GM18868 (cell line): ENCODE data around the gene ORMDL3.
A peak's percentile ranks its signal among the peaks of the same experiment; 100 is the strongest.

ENCODE experiments used
- ATAC-seq: cut with Tn5 transposase; IDR thresholded peaks from one replicate; pipeline ENCODE4 v1.9.1; 2021; ENCODE audit warnings: mild to moderate bottlenecking, moderate library complexity; ENCODE audit not compliant: unreplicated experiment

ORMDL3 gene, protein sequence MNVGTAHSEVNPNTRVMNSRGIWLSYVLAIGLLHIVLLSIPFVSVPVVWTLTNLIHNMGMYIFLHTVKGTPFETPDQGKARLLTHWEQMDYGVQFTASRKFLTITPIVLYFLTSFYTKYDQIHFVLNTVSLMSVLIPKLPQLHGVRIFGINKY

DNA sequence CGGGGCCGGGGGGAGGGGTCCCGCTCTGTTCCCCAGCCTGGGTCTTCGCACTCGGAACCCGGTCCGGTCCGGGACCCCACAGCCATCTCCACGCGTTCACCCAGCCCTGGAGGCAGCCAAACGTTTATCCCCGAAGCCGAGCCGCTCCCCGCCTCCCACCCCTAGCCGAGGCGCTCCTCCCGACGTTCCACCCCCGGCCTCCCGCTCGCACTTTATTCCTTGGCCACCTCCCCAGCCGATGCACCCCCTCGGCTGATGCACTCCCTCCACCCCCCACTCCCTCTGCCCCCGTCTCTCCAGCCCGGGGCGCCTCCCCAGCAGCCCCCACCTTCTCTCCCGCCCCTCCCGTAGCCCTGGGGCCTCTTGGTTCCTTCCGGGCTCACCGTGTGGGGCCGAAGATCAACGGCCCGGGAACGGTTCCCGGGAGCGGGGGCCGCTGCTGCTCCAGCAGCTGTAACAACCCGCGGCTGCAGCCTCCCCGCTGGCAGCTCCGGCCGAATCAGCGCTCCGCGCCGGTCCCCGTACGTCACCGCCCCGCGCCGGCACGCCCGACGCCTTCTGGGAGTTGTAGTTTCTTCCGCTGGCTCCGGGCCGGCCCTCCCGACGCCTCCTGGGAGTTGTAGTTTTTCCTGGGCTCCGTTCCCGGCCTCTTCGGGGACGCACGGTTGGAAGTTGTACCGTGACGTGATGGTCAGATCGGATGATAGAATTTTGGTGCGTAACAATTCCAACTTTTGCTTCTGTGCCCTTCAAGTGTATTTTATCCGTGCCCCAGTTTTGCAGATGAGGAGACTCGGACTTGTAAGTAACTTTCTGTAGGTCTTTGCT, at the start of gene ORMDL3, which contains the start of gene LRRC3C:
ORMDL3 (minus strand) TSS at position 501 of the 828 bp plus-strand sequence. CDS start 3,398 bp downstream, outside the sequence.
LRRC3C (plus strand) TSS at position 632 of the 828 bp plus-strand sequence. CDS start 13,792 bp downstream, outside the sequence.
- peak; percentile 64 for ATAC-seq

DNA sequence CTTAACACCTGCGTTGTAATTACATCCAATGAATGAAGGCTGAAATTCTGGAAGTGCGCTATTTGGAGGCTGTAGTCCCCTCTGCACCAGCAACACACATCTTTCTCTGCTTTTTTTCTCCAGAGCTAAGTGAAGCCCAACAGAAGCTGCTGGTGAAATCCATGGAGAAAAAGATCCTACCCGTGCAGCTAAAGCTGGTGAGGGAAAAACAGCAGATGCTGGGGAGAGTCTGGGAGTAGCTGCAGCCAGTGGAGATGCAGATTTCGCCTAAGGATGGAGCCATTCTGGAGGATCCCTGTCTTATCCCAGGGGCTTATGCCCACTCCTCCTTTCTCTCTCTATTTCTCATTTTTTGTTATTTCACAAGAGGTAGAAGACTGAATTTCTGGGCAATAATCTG, 48.4 kb upstream of the ORMDL3 start:
- ATAC-seq, result no peak

DNA sequence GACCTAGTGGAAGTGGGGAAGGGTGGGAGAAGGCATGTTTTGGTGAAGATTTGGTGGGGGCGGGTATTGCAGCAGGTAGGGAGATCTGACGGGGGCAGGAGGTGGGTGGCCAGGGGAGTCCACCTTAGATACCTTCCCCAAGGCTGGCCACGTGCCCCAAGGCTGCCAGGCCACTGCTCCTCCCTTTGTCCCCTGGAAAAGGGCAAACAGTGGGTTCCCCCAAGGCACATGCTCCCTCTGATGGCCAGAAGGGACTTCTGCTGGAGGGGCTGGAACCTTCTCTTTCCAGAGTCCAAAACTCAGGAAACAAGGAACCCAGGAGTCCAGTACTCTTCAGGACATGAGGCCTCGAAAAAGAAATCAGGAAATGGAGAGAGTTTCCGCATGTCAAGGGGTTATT, 47.0 kb upstream of the ORMDL3 start:
- ATAC-seq, result no peak

DNA sequence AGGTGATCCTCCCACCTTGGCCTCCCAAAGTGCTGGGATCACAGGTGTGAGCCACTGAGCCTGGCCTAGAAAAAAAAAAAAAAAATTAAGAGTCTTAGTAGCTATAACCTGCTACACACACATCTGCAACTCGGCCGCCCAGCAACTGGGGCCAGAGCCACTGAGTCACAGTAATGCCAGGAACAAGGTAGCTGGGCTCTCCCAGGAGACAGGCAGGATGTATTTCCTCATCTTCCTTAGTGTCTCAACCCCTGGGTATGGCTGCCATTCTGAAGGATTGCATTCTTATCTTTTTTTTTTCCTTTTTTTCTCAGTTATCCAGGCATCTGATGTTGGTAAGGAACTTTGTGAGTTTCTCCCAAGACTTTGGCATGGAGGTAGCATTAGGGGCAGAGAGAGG, 46.1 kb upstream of the ORMDL3 start:
- no peak for ATAC-seq

DNA sequence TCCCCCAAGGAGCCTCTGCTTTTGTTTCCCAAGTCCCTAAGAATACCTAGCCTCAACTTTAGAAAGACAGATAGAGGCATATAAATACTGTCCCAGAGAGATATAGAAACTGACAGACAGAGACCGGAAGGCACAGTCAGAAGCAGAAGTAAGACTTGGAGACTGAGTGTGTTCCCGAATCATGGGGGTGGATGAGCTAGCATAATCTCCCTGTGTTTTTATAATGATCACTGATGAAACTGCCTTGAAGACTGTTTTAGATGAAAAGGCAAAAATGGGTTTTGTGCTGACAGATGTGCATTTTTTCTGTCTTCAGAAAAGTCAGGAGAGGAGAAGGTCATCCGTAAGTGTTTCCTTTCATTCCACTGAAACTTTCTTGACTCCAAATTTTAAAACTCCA, 44.9 kb upstream of the ORMDL3 start:
- no peak for ATAC-seq

DNA sequence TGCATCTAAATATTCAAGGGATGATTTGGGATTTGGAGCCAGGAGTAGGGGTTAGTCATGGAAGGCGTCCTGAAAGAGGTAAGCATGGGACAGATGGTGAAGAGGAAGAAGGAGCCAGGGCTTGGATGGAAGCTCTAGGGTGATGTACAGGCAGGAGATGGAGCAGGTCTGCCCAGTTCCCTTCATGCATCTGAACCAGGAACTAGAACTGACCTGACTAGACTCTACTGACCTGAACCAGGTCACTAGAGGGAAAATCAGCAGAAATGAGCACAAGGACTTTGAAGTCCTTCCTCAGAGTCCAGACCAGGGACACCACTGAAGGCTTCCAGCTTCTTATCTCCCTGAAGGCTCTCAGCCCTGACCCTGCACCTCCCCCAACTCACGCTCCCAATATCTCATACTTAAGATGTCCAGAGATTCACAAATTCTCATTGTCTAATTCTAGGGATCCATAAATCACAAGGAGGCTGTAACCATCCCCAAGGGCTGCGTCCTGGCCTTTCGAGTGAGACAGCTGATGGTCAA, 43.7 kb upstream of the ORMDL3 start:
- no peak for ATAC-seq

DNA sequence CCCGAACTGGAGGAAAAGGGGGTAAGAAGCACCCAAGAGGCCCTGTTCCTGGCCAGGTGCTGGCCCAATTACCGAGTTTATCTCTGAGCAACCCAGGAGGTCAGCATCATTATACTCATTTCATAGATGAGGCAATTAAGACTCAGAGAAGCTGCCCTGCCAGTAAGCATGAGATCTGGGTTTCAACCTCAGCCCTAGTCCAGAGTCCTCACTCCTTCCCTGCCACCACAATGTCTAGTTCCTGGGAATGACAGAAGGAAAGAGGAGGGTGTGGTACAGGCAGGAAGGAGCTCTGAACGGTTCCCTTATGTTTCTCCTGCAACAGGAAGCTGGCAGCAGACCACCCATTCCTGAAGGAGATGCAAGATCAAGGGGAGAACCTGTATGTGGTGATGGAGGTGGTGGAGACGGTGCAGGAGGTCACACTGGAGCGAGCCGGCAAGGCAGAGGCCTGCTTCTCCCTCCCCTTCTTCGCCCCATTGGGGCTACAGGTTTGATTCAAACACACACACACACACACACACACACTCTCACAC, 42.8 kb upstream of the ORMDL3 start:
- no peak for ATAC-seq

DNA sequence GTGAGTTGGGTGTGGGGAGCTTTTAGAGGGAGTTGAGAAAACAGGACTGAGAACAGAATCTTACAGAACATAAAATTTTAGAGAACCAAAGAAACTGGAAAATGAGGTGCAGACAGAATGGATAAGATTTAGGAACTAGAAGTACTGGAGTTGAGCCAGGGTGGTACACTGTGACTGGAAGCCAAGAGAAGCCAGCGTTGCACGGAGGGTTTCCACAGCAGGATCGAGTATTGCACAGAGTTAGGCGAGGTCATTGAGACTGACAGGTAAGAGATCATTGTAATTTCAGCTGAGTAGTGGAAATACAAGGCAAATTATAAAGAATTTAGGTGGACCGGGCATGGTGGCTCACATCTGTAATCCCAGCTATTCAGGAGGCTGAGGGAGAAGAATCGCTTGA, 42.0 kb upstream of the ORMDL3 start:
- no peak for ATAC-seq

DNA sequence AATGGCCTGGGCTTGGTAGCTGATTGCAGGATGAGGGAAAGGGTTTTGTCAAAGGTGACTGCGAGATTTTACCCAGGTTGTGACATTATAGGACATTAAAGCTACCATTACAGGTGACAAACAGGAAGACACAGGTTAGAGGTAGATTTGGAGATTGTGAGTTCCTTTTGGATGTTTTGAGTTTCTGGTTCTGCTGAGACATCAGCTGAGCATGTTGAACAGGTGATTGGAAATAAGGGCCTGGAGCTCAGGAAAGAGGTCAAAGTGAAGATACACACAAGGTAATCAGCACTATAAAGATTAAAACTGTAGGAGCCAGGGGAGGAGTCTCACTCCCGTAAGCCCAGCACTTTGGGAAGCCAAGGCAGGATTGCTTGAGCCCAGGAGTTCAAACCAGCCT, 41.4 kb upstream of the ORMDL3 start:
- no peak for ATAC-seq

DNA sequence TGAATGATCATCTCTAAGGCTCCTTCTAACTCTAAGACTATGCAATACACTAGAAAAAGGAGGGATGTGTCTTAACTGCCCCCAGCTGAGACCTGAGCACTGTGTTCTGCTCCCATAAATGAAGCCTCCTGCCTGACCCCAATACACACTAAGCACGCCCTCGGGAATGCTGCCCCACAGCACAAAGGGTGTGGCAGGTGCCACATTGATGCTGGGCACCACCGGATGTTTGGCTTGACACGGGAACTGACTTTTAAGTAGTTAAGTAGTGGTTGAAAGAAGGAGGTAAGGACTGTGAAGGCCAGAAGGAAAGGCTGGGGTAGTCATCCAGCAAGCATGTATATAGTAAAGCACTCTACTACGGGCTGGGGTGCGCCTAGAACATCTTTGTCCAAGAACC, 39.4 kb upstream of the ORMDL3 start:
- no peak for ATAC-seq

DNA sequence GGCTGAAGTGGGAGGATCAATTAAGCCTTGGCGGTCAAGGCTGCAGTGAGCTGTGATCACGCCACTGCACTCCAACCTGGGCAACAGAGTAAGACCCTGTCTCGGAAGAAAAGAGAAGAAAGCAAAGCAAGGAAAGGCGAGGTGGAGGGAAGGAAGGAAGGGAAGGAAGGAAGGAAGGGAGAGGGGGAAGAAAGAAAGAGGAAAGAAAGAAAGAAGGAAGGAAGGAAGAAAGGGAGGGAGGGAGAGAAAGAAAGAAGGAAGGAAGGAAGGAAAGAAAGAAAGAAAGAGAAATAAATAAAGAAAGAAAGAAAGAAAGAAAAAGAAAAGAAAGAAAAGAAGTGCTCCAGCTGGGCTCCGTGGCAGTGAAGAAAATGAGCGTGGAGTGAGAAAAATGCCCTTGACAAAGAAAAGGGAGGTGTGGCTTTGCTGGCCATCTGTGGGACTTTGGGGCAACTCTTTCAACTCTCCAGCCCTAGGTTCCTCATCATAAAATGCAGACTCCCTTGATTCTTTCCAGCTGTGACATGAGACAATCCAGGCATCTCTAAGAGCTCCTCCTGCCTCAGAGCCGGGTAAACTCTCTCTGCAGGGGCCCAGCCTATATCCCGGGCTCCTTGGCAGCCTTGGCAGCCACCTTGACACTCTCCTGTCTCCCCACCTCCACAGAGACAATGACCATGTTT, 37.8 kb upstream of the ORMDL3 start:
- no peak for ATAC-seq

DNA sequence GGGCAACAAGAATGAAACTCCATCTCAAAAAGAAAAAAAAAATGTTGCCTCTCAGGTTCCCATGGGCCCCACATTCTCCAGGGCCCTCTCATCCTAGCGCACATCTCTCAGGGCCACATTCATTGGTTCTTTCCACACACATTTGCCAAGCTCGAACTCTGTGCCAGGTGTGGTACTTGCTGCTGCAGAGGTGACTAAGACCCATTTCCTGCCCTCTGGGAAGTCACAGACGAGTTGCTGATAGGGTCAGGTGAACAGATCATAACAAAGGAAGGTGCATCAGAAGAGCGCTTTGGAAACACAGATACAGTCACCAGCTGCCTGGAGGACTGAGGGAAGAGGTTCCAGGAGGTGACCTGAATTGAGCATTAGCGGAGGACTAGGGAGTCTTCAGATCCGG, 36.4 kb upstream of the ORMDL3 start:
- ATAC-seq, result no peak

DNA sequence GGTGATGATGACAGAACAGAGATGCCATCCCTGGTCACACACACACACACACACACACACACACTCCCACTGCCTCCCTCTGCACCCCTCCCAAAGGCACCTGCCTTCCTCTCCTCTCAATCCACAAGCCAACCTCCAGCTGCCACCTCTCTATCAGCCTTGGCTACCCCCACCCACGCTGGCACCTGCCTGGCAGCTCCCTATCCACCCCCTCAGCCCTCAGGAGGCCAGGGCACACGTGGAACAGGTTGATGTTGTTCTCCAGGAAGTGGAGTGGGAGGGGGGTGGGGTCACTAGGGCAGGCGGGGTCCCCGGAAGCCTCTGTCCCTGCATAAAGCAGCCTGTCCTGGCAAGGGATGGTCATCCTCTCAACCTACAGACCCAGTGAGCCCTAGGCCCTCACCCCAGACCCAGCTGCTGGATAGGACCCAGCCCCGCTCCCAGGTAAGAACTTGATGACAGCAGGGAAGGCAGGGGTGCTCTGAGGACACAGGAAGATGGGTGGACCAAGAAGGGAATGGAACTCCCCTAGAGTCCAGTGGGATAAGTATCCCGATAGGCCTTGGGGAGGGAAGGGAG, 35.3 kb upstream of the ORMDL3 start, which contains the start of gene GSDMA:
GSDMA (plus strand) TSS at position 363 of the 579 bp plus-strand sequence. CDS start 2,684 bp downstream, outside the sequence.
- no peak for ATAC-seq

DNA sequence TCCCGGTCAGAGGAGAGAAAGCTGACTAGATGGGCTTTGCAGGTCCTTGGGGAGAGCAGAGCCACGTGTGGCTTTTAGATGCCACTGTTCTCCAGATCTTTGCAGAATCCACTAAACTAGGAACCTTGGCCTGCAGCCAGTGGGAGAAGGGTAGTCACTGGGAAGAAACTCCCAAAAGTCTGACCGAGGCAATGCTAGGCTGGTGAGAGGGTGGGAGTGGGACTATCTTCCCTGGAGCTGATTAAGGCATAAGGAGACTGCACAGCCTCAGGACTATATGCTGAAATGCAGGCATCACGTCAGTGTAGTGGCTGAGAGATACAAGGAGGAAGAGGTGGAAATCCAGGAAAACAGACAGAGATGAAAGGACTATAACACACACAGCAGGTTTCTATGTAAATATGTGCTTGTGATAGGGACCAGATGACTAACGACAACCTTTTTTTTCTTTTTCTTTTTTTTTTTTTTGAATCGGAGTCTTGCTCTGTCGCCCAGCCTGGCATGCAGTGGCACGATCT, 33.2 kb upstream of the ORMDL3 start:
- no peak for ATAC-seq

DNA sequence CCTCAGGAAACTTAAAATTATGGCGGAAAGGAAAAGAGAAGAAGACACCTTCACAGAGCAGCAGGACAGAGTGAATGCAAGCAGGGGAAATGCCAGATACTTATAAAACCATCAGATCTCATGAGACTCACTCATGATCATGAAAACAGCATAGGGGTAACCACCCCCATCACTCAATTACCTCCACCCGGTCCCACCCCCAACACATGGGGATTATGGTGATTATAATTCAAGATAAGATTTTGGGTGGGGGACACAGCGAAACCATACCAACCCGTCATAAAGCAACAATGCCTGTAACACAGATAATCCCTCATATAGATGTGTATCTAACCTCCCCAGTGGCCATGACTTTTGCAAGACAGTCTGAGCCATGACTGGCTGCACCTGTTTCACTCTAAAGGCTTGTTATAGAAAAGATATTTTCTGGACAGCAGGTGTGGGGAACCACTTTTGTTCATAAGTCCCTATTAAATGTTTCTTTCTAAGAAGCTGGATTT, 28.4 kb upstream of the ORMDL3 start:
- ATAC-seq, result no peak

DNA sequence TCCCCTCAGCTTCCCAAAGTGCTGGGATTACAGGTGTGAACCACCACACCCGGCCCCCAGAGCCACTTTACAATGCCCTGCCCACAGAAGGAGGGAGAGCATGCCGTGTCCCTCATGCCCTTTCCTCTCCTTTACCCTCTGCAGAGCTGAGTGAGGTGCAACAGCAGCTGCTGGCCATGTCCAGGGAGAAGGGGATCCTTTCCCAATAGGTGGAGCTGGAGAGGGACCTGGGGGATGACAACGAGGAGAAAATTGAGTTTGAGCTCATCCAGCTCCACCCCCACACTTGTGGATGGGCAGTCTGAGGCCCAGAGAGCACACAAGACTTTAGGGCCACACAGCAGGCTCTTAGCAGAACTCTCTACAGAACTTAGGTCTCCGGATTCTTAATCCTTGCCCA, 27.5 kb upstream of the ORMDL3 start:
- no peak for ATAC-seq

DNA sequence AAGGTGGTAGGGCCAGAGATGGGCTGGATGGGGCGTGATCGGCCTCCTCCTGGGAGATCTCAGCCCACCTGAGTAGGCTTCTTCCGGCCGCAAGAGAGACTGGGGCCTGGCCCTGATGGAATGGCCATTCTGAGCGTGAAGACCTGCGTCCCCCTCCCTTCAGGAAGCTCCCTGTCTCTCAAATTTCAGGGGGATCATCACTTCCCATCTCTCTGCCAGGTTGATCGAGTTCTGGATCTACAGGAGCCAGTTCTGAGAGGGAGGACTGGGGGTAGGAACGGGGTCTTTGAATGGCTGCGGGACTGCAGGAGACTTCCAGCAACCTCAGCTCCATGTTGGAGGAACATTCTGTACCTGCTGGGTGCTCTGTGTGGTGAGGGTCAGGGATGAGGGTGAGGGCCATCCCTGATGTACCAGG, 26.1 kb upstream of the ORMDL3 start:
- no peak for ATAC-seq

DNA sequence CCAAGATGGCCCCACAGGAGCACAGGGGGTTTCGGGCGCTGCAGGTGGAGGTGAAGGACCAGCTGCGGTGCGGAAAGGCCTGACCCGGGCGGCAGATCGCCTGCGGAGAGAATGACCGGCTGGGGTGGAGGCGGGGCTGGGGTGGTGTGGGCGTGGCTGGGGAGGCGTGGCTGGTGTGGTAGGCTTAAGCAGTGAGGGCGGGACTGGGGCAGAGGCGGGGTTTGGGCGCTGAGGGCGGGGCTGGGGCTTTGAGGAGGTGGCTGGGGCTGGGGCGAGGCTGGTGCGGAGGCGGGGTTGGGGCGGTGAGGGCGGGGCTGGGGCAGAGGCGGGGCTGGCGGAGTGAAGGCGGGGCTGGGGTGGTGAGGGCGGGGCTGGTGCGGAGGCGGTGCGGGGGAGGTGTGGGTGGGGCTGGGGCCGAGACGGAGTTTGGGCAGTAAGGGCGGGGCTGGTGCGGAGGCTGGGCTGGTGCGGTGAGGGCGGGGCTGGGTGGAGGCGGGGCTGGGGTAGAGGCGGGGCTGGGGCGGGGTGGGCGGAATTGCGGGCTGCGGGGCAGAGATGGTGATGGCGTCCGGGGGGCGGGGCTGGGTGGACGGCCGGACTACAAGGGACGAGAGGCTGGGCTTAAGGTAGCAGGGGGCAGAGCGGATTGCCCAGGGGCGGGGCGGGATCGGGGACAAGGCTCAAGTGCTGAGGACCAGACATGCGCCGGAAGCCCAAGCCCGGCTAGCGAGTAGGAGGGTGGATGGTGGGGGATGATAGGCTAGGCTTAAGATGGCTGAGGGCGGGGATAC, 25.5 kb upstream of the ORMDL3 start:
- peak; percentile 72 for ATAC-seq

DNA sequence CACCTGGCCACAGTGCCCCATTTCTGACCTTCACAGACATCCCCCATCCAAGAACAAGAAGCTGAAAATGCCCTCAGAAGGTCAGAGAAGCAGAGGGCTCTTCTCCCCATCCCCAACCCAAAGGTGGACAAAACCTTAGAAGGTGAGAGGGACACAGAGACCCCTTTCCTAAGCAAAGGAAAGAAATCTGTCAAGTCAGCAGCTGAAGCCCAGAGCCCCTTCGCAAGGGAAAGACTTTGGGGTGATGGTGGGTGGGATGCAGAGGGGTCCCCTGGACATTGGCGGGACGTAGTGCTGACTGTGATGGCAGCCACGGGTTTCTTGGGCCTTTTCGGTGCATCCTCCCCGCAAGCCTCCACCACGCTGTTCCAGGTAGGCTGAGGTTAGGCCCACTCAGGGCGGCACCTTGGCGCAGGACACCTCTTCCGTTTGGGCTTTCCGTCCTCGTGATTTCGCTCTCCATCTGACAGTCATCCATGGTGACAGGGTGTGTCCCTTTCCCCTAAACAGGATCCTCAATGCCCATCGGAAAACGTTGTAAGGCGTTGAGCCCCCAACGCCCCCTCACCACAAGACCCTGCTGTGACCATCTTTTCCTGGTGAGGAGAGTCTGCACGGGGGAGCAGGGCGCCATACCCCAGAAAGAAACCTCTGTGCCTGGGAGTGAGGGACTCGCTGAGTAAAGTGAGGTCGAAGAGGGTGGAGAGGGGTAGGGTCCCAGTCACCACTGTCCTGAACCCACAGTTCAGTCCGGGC, 24.7 kb upstream of the ORMDL3 start:
- peak; percentile 7 for ATAC-seq
